ENCODE data around the gene CNTNAP3B. TPM values are rescaled to one million over a fixed set of nuclear protein-coding genes. Genes with fewer than 3 reads are reported as not detected.
"Not testable (repeated sequence)": the region's sequence is repeated elsewhere in the genome, so short reads cannot be mapped to it uniquely, and the experiment has no call there.

Gene CNTNAP3B
- total RNA-seq, 1 donor from 2014 or later: 4.1 TPM

DNA sequence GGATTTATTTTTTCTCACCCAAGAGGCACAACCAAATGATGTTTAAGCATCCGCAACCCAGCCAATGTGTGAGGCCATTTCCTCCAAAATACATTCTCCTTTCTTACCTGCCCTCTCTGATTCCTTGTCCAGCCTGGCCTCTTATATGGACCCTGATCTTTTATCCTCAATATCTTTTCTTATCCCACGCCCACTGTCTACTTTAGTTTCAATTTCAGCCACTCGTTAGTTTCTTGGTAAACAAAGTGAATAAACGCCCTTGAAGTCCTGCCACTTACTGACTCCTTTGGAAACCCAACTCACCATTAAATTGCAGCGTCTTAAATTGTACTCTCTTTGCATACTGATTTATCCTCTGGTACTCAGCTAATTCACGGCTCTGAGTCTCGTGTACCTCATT lies 281.4 kb downstream of the CNTNAP3B start:
- H3K27me3 Mint-ChIP-seq (ENCODE audit: unreplicated experiment); H3K4me1 Mint-ChIP-seq (ENCODE audit: unreplicated experiment): not testable (repeated sequence)

More for the DNA sequence above, 281.4 kb downstream of the CNTNAP3B start:
- not testable (repeated sequence) for H3K4me3 Mint-ChIP-seq (ENCODE audit: unreplicated experiment); DNase-seq (ENCODE audit: low spot score); H3K36me3 Mint-ChIP-seq (ENCODE audit: low read depth, unreplicated experiment); H3K27ac Mint-ChIP-seq (ENCODE audit: unreplicated experiment); H3K9me3 Mint-ChIP-seq (ENCODE audit: unreplicated experiment)

Other genes with a start within 250 kb of the CNTNAP3B start
- gene SPATA31A6, start 54.2 kb upstream of the CNTNAP3B start, total RNA-seq (ENCODE audit: unreplicated experiment): not detected

Data from endothelial cell (in vitro differentiated cells).